Activated CD8-positive, alpha-beta T cell treated with anti-CD3 and anti-CD28 coated beads for 36 hours (primary cell): Measurements from ENCODE around the gene TLE3. TPM values are rescaled to one million over a fixed set of nuclear protein-coding genes. Genes with fewer than 3 reads are reported as not detected.

Experiments used
- ATAC-seq: fragments of 200-7000 bp; cut with Tn5 transposase; one replicate; pipeline ENCODE4 v1.10.0; 2021; ENCODE audit warnings: mild to moderate bottlenecking, moderate library complexity
- CTCF ChIA-PET: fragments of 350-600 bp; sonication (Branson Sonifier 250); formaldehyde crosslinking; loops from one replicate; lab custom pipeline; 2021; ENCODE audit warnings: antibody characterized with exemption; lab: Charles Lee
- POLR2A ChIA-PET: fragments of 350-600 bp; sonication (Branson Sonifier 250); formaldehyde crosslinking; loops from one replicate; lab custom pipeline; 2021; ENCODE audit warnings: antibody characterized with exemption; lab: Charles Lee
- DNase-seq: peaks from one replicate; pipeline ENCODE4 v3.0.0-alpha.2; 2020
- H3K27ac Mint-ChIP-seq: one replicate; pipeline ENCODE4 v1.8.0; 2021; ENCODE audit warnings: mild to moderate bottlenecking, mixed read lengths
- H3K27me3 Mint-ChIP-seq: one replicate; pipeline ENCODE4 v1.8.0; 2021; ENCODE audit warnings: mixed read lengths
- H3K36me3 Mint-ChIP-seq: one replicate; pipeline ENCODE4 v1.8.0; 2021; ENCODE audit warnings: low read depth, mixed read lengths
- H3K4me1 Mint-ChIP-seq: one replicate; pipeline ENCODE4 v1.8.0; 2021; ENCODE audit warnings: low read depth, mixed read lengths
- H3K4me3 Mint-ChIP-seq: one replicate; pipeline ENCODE4 v1.8.0; 2021; ENCODE audit warnings: mild to moderate bottlenecking, moderate library complexity, mixed read lengths
- H3K9me3 Mint-ChIP-seq: one replicate; pipeline ENCODE4 v1.8.0; 2021; ENCODE audit warnings: mixed read lengths
- CTCF ChIP-seq: fragments of 200-600 bp; IDR thresholded peaks from one replicate; pipeline ENCODE4 v1.8.0; 2022; ENCODE audit warnings: antibody characterized with exemption, mild to moderate bottlenecking
- intact Hi-C: fragments of 100-400 bp; cut with micrococcal nuclease; formaldehyde crosslinking; loops from one replicate; pipeline ENCODE4 v1.10.0; 2022
- total RNA-seq, 2 experiments: library from RNA; stranded (reverse); gene quantifications; one replicate each; pipeline ENCODE4 v1.2.3, GENCODE V29; 2021

TLE3 gene
- total RNA-seq, 2 experiments from 2014 or later, result 48.4 to 64.2 TPM

- POLR2A ChIA-PET, result no interaction called here
- Mint-ChIP-seq H3K4me1 (peaks cover 18% of the 10 kb centered on the region), H3K4me3 (no peak overlapping the region), H3K27me3 (no peaks in the 10 kb centered on the region), H3K27ac (no peak overlapping the region), H3K9me3 (no peaks in the 10 kb centered on the region), H3K36me3 (no peaks in the 10 kb centered on the region)
- ATAC-seq, result no peak
- CTCF ChIA-PET, result interaction anchor here (1.2 kb wide), 1 partner anchor 11 kb away, joined by 3 read pairs; no protein-coding TSS in a partner anchor
- TF ChIP-seq CTCF, result no peak
- intact Hi-C loops, result no loop called here
- DNase-seq, result no peak
Measured at GRCh38 chr15:70027518-70027917, 70.2 kb downstream of the TLE3 start.

- no peaks in the 10 kb centered on the region for H3K9me3 Mint-ChIP-seq
- H3K27ac Mint-ChIP-seq, result no peak overlapping the region
- no peak for TF ChIP-seq CTCF
- intact Hi-C loops, result no loop called here
- peaks cover 18% of the 10 kb centered on the region for H3K4me1 Mint-ChIP-seq
- no peak overlapping the region for H3K4me3 Mint-ChIP-seq
- ATAC-seq (no peak), DNase-seq (no peak)
- POLR2A ChIA-PET, result no interaction called here
- H3K27me3 Mint-ChIP-seq, result no peaks in the 10 kb centered on the region
- CTCF ChIA-PET, result no interaction called here
- no peaks in the 10 kb centered on the region for H3K36me3 Mint-ChIP-seq
Measured at GRCh38 chr15:70026991-70027390, 70.7 kb downstream of the TLE3 start.

- Mint-ChIP-seq H3K4me1 (peaks cover 18% of the 10 kb centered on the region), H3K36me3 (no peaks in the 10 kb centered on the region), H3K27me3 (no peaks in the 10 kb centered on the region), H3K27ac (no peak overlapping the region), H3K9me3 (no peaks in the 10 kb centered on the region), H3K4me3 (no peak overlapping the region)
- no peak for TF ChIP-seq CTCF
- DNase-seq, result no peak
- intact Hi-C loops, result no loop called here
- ChIA-PET POLR2A (interaction anchor here (0.6 kb wide), 1 partner anchor 65 kb away, joined by 4 read pairs; no protein-coding TSS in a partner anchor), CTCF (interaction anchor here (0.9 kb wide), 1 partner anchor 462 kb away, joined by 3 read pairs; no protein-coding TSS in a partner anchor)
- no peak for ATAC-seq
Measured at GRCh38 chr15:70025413-70026296, 72.1 kb downstream of the TLE3 start.

GRCh38 chr15:70024521-70024920 lies 73.2 kb downstream of the TLE3 start:
- no peak overlapping the region for H3K27ac Mint-ChIP-seq
- no peaks in the 10 kb centered on the region for H3K27me3 Mint-ChIP-seq
- no peaks in the 10 kb centered on the region for H3K9me3 Mint-ChIP-seq
- DNase-seq (no peak), ATAC-seq (no peak)
- no peak overlapping the region for H3K4me3 Mint-ChIP-seq
- ChIA-PET POLR2A (no interaction called here), CTCF (no interaction called here)
- TF ChIP-seq CTCF, result no peak
- H3K4me1 Mint-ChIP-seq, result peaks cover 18% of the 10 kb centered on the region
- H3K36me3 Mint-ChIP-seq, result no peaks in the 10 kb centered on the region
- intact Hi-C loops, result no loop called here
